GM12865 (cell line): ENCODE data around the gene C19orf81.

Source experiments
- DNase-seq: peaks from one replicate; pipeline ENCODE4 v3.0.0; 2010; ENCODE audit warnings: low read depth
- H3K4me3 ChIP-seq: 2 replicates; pipeline ENCODE4 v1.5.1; 2011; ENCODE audit warnings: mild to moderate bottlenecking, low read depth, low read length, control low read depth
- TF ChIP-seq, protein P1 (sequence below): IDR thresholded peaks from 2 replicates; pipeline ENCODE4 v1.5.1; 2011; ENCODE audit warnings: low read length, control low read depth, low read depth, inconsistent platforms; ENCODE audit not compliant: insufficient read depth; ENCODE audit errors: missing control alignments

C19orf81 gene

DNA sequence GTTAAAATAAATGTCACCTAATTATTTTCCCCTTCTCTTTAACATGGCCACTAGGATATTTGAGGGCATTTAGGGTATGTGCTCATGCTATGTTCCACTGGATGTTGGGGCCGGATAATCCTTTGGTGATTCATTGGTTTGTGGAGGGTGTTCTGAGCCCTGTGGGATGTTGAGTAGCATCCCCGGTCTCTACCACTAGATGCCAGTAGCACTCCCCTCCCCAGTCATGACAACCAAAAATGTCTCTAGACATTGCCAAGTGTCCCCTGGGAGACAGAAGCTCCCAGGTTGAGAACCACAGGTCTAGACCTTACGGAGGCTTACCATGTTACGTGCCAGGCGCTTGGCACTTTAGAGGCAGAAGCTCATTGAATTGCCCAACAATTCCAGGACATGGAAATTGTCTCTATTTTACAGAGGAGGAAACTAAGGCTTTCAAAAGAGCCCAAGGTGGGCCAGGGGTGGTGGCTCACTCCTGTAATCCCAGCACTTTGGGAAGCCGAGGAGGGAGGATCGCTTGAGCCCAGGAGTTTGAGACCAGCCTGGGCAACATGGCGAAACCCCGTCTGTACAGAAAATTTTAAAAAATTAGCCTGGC is 56.3 kb downstream of the C19orf81 start:
- TF ChIP-seq, protein P1, sequence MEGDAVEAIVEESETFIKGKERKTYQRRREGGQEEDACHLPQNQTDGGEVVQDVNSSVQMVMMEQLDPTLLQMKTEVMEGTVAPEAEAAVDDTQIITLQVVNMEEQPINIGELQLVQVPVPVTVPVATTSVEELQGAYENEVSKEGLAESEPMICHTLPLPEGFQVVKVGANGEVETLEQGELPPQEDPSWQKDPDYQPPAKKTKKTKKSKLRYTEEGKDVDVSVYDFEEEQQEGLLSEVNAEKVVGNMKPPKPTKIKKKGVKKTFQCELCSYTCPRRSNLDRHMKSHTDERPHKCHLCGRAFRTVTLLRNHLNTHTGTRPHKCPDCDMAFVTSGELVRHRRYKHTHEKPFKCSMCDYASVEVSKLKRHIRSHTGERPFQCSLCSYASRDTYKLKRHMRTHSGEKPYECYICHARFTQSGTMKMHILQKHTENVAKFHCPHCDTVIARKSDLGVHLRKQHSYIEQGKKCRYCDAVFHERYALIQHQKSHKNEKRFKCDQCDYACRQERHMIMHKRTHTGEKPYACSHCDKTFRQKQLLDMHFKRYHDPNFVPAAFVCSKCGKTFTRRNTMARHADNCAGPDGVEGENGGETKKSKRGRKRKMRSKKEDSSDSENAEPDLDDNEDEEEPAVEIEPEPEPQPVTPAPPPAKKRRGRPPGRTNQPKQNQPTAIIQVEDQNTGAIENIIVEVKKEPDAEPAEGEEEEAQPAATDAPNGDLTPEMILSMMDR, result peak; percentile 68
- peak; percentile 69 for DNase-seq
- H3K4me3 ChIP-seq, result no peak overlapping the region

DNA sequence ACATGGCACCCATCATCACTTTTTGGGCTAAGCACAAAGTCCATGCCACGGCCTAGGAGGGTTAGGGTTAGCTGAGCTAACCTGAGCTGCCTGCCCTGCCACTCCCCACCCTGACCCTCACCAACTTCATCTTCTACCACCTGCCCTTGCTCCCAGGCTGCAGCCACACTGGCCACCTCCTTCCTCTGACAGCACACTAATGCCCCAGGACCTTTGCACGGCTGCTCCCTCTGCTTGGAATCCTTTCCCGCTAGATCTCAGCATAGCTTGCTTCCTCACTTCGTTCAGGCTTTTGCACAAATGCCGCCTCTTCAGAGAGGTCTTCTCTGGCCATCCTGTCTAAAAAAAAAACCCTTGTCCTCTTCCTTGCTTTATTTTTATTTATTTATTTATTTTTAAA is 57.1 kb downstream of the C19orf81 start:
- H3K4me3 ChIP-seq, result no peak overlapping the region
- TF ChIP-seq, protein P1, result no peak
- no peak for DNase-seq

DNA sequence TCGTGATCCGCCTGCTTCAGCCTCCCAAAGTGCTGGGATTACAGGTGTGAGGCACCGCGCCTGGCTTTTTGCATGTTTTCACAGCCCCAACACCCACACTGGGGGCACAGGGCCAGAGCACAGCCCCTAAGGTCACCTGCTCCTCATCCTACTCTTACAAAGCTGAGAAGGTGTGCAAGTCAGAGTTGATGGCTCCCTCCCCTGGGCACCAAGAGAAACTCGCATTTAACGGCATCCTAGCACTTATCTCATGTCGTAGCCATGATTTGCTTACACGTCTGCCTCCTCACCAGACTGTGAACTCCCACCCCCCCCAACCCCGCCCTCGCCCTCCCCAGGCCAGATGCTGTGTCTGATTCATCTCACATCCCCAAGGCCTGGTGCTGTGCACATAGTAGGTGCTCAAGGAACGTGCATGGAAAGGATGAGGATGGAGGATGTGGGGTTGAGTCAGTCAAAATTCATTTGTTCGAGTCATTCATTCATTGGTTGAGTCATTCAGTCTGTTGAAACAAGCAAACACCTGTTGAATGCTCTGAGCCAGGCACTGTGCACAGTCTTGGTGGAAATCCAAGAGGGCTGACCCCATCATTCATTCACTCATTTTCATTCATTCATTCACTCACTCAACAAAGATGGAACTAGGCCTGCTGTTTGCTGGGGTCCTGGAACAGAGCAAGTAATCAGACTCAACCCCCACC is 59.1 kb downstream of the C19orf81 start:
- no peak overlapping the region for H3K4me3 ChIP-seq
- DNase-seq, result no peak
- TF ChIP-seq, protein P1, result no peak
